Progenitor cell of endocrine pancreas (in vitro differentiated cells): ENCODE data around the gene DHX9. TPM values are rescaled to one million over a fixed set of nuclear protein-coding genes. Genes with fewer than 3 reads are reported as not detected.

Experiments
- DNase-seq: peaks from one replicate; pipeline ENCODE4 v3.0.0; 2021; ENCODE audit warnings: low spot score; ENCODE audit not compliant: unreplicated experiment
- H3K27ac Mint-ChIP-seq: 2 replicates; pipeline ENCODE4 v1.8.0; 2021; ENCODE audit warnings: mild to moderate bottlenecking, moderate library complexity, mixed read lengths
- H3K27me3 Mint-ChIP-seq: 2 replicates; pipeline ENCODE4 v1.8.0; 2021; ENCODE audit warnings: mixed read lengths
- H3K36me3 Mint-ChIP-seq: 2 replicates; pipeline ENCODE4 v1.8.0; 2022; ENCODE audit warnings: mixed read lengths; ENCODE audit not compliant: insufficient read depth
- H3K4me1 Mint-ChIP-seq: 2 replicates; pipeline ENCODE4 v1.8.0; 2021; ENCODE audit warnings: low read depth, mixed read lengths
- H3K4me3 Mint-ChIP-seq: 2 replicates; pipeline ENCODE4 v1.8.0; 2021; ENCODE audit warnings: low read depth, mild to moderate bottlenecking, moderate library complexity, mixed read lengths
- H3K9me3 Mint-ChIP-seq: 2 replicates; pipeline ENCODE4 v1.8.0; 2021; ENCODE audit warnings: low read depth, mixed read lengths
- CTCF ChIP-seq: fragments of 200-600 bp; sonication (generic); IDR thresholded peaks from one replicate; pipeline ENCODE4 v1.5.0; 2021; ENCODE audit warnings: antibody characterized with exemption, mild to moderate bottlenecking; ENCODE audit not compliant: unreplicated experiment
- total RNA-seq: library from RNA; stranded (reverse); gene quantifications from 2 replicates; pipeline ENCODE4 v1.2.1, GENCODE V29; 2021

Gene DHX9
- total RNA-seq, 1 donor from 2014 or later: 289 TPM

DNA sequence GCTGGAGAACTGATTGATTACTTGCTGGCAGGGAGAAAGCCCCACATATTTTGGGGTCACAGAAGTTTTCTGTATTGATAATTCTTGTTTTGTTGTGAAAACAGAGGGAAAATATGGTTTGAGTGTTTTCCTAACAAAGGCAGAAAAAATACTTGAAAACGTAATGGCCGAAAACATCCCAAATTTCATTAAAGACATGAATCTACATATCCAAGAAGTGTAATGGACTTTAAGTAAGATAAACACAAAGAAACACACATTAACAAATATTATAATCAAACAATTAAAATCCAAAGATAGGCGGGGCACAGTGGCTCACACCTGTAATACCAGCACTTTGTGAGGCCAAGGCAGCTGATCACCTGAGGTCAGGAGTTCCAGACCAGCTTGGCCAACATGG is 74.3 kb downstream of the DHX9 start:
- DNase-seq: no peak
- Mint-ChIP-seq H3K9me3 (peaks cover 20% of the 10 kb centered on the region), H3K27ac (no peak overlapping the region), H3K4me1 (no peaks in the 10 kb centered on the region), H3K36me3 (no peaks in the 10 kb centered on the region), H3K27me3 (no peaks in the 10 kb centered on the region), H3K4me3 (no peak overlapping the region)
- TF ChIP-seq CTCF: no peak

DNA sequence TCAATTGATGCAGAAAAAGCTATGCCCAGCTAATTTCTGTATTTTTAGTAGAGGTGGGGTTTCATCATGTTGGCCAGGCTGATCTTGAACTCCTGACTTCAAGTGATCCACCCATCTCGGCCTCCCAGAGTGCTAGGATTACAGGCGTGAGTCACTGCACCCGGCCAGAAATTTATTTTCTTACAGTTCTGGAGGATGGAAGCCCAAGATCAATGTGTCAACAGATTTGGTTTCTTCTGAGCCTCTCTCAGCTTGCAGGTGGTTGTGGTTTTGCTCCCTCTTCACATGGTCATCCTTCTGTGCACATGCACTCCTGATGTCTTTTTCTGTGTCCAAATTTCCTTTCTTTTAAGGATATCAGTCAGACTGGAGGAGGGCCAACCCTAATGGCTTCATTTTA is 78.2 kb downstream of the DHX9 start:
- Mint-ChIP-seq H3K9me3 (peaks cover 10% of the 10 kb centered on the region), H3K36me3 (no peaks in the 10 kb centered on the region), H3K4me1 (no peaks in the 10 kb centered on the region), H3K27ac (no peak overlapping the region), H3K27me3 (no peaks in the 10 kb centered on the region), H3K4me3 (no peak overlapping the region)
- no peak for DNase-seq
- no peak for TF ChIP-seq CTCF

DNA sequence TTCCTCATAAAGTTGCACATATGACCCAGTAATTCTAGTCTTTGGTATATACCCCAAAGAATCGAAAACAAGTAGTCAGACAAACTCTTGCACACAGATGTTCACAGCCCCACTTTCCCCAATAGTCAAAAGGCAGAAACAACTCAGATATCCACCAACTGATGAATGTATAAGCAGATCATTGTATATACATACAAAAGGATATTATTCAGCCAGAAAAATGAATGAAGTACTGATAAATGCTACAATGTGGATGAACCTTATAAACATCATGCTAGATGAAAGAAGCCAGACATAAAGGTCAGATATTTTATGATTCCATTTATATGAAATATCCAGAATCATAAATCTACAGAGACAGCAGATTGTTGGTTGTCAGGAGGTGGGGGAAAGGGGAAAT is 86.5 kb downstream of the DHX9 start:
- peaks cover 6% of the 10 kb centered on the region for H3K27me3 Mint-ChIP-seq
- no peak for DNase-seq

DNA sequence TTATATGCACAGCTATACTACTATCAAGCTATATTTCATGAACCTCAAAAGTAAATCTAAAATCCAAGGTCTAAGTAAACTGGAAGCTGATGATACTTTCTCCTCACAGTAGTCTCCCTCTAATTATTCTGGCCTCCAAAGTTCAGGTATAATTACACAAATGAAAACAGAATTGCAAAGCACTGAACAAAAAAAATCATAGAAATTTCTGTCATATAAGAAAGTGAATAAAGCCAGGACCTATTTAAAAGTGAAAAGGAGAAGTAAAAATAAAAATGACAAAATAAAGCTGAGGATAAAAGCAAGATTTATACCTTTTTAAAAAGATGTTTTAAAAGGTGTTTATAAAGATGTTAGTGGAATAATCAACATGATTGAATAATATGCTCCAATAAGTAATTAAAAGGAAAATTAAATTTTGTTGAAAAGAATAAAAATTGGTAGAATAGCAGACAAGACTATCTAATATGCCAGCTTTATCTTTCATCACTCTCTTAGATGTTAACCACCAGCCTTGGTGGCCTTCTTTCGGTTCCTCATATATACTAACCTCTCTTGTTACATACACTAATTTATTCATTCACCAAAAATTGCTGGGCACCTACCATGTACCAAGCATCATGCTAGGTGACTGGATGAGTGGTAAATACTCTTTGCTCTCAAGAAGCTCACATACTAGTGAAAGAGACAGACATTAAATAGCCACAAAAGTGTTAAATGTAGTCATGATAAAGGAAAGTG is 88.7 kb downstream of the DHX9 start:
- Mint-ChIP-seq H3K4me1 (no peaks in the 10 kb centered on the region), H3K27me3 (peaks cover 3% of the 10 kb centered on the region), H3K4me3 (no peak overlapping the region), H3K9me3 (peaks cover 11% of the 10 kb centered on the region), H3K36me3 (no peaks in the 10 kb centered on the region), H3K27ac (no peak overlapping the region)
- no peak for DNase-seq
- no peak for TF ChIP-seq CTCF

More for the DNA sequence above, 86.5 kb downstream of the DHX9 start:
- no peak overlapping the region for H3K4me3 Mint-ChIP-seq
- H3K9me3 Mint-ChIP-seq: peaks cover 15% of the 10 kb centered on the region
- TF ChIP-seq CTCF: no peak
- no peaks in the 10 kb centered on the region for H3K4me1 Mint-ChIP-seq
- no peaks in the 10 kb centered on the region for H3K36me3 Mint-ChIP-seq
- no peak overlapping the region for H3K27ac Mint-ChIP-seq

DNA sequence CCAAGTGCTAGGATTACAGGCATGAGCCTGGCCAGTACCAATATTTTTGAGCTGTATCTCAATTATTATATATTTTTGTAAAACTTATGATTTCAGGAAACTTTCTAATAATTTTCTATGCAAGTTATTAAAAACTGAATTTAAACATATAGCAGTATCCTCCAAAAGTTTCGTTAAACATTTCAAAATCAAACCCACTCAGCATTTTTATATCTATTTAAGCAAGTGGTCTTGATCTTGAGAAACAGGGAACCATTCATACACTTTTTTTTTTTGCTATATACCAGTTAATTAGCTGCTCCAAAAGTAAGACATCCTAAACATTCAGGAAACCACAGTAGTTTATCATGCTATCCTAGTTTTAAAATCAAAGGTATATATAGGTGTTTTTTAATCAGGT is 91.8 kb downstream of the DHX9 start:
- H3K4me3 Mint-ChIP-seq: no peak overlapping the region
- no peak overlapping the region for H3K27ac Mint-ChIP-seq
- H3K36me3 Mint-ChIP-seq: no peaks in the 10 kb centered on the region
- TF ChIP-seq CTCF: no peak
- DNase-seq: no peak
- no peaks in the 10 kb centered on the region for H3K4me1 Mint-ChIP-seq
- no peaks in the 10 kb centered on the region for H3K27me3 Mint-ChIP-seq
- H3K9me3 Mint-ChIP-seq: peaks cover 18% of the 10 kb centered on the region
